Stimulated activated CD8-positive, alpha-beta memory T cell treated with anti-CD3 and anti-CD28 coated beads, Interleukin-15, amount 100 ng/mL, for 4 hours (primary cell): ENCODE results near the gene ACADL.

Experiments used
- DNase-seq, 2 donors: peaks; one replicate each; pipeline ENCODE4 v3.0.0-alpha.2; 2020; ENCODE audit warnings: low read depth in 2 of 2

Gene ACADL

DNA sequence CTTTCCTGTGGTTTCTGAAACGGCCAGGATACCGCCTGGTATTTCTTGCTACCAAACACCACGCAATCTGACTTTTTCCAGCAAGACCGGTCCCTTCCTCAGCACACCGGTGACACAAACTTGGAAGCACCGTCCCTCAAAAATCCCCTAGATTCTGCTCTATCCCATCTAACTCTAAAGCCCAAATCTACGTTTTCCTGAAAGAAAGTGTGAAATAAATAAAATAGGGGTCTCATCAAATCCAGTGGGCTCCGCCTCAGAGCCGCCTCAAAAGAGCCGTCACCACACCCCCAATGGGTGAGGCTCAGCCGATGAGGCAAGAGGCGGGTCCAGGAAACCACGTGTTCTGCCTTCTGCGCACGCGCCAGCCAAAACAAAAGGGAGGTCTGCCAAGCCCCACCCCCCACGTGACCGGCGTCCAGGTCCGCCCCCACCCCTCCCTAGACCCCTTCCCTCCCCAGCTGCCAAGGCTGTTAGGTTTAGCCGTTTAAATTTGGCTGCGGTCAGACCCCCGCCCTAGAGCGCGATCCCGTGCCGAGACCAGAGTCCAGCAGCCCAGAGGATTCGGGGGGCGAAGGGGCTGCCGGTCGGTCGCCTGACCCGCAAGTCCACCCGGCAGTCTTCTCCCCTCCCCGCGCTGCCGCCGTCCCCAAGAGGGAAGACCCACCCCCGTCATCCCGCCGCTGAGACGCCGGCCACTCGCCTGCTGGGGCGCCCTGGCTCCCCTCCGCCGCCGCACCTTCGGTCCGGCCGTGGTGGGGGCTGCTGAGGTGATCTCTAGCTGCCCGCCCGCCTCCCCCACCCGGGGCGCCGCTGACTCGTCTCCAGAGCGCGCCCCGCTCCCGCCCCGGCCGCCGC is 54.6 kb downstream of the ACADL start:
- peak; percentile 95 to 96 for DNase-seq

DNA sequence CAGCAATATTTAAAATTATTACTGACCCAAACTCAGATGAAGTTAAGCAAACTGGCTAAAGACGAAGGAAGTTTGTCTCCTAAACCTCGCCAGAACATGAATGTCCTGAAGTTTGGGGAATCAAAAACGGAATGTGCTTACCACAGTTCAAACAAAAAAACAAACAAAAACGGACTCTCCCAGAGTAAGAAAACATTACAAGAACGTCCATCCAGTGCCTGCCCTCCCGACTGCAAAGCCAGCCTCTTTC is 55.1 kb downstream of the ACADL start:
- no peak for DNase-seq

DNA sequence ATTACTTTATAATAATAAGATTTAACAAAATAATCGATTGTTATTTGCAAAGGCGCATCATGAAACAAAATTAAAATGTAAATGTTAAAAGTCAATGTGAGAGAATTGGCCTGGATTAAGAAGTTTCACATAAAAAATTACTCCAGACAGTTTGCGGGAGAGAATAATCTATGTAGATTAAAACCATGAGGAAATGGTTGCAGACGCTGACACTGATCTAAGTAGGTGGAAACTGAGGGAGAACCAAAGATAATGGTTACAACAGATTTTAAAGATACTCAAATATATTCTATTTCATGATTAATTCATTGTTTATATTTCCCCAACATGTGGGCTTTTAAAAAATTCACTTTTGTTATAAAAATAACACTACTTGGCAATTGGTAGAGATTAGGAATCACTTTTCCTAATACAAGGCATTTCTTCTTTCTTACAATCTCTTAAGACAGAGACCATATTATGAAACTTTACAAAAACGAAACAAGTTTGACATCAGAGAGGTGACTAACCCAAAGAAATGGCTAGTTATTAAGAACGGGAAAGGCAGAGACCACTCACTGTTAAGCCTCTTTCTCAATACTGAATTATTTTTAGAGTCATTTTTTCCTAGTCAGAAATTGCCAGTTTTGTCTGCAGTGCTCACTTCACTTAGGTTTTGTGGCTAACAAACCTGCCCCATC is 55.6 kb downstream of the ACADL start:
- DNase-seq: no peak

- DNase-seq: no peak
Measured at GRCh38 chr2:210167227-210167626, 58.0 kb downstream of the ACADL start.

DNA sequence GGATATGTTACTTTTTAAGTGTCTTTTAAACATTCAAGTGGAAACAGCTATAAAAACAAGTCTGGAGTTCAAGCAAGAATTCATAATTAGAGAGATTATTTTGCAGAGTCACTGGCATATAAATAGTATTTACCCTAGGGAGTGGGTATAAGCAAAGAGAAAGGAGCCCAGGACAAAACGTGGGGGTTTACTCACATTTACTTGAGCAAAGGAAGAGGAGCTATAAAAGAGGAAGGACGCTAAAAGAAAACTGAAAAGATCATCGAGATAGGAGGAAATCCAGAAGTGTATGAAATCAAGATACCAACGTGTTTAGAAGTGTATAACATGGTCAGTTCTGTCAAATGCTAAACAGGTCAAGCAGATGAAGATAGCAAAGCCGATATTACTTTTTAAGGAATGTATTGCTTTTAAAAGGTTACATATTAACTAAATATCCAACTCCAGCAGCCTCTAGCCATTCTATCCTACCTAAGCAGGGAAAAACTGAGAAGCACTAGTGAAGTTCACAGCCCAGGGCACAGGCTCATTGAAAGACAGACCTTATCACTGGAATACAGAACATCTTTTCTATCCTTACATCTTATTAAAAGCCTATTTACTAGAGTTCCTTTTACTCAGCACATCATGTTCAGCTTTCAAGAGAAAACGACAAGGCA is 62.7 kb downstream of the ACADL start:
- no peak for DNase-seq

DNA sequence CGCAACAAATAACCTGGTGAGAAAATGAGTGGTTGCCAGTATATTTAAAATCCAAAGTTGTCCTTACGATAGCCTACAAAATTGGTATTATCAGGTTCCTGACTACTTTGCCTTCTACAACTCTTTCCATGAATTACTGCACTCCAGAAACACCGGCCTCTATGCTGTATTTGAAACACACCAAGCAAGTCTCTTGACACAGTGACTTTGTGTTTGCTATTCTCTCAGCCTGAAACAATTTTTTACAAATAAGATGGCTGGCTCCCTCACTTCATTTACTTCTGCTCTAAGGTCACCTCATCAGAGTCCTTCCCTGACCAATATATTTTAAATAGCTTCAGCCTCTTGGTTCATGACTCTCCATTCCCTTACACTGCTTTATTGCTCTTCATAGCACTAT is 66.2 kb downstream of the ACADL start:
- no peak for DNase-seq

- DNase-seq: no peak
Measured at GRCh38 chr2:210158236-210158635, 67.0 kb downstream of the ACADL start.

GRCh38 chr2:210157526-210157925 is 67.7 kb downstream of the ACADL start:
- DNase-seq: no peak

DNA sequence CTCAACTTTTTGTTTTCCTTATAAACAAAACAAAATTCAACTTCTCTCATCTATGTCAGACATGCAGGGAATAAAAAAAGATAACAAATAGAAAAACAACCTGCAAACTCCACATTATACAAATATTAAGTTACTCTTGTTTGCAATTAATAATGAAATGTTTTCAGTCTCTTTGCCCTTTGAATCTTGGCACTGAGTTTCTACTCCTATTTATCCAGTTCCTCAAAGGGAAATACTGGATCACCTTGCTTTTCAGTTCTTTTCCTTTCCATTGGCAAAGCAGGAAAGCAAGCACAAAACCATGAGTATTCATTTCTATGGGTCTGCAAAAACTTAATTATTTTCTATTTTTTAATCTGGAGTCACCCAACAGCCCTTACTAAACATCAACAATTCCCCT is 77.6 kb downstream of the ACADL start:
- no peak for DNase-seq
